Hypothalamus (tissue), 51 donors: ENCODE results near the gene NCK2.
"Not testable (repeated sequence)": the region's sequence is repeated elsewhere in the genome, so short reads cannot be mapped to it uniquely, and the experiment has no call there.

Source experiments
- DNase-seq, 51 donors: peaks; one replicate each; lab custom pipeline; 2025; lab: John Stamatoyannopoulos, UW

The NCK2 gene

DNA sequence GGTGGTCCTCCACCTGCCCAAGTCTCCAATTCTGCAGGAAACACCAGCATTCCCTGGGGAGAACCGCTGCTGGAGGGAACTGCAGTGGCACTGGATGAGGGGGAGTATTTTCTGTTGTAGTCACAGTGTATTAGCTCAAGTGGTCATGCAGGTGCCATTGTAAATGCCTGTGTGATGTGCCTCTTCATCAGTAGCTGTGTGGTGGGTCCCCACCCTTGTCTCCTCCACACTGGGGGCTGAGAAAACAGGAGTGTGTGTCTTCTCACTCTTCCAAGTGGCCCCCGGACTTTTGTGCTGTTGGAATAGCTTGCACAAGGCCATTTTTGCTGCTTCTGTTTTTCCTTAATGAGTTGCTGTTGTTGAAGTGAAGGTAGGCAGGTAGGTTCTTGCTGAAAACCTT lies 8.7 kb downstream of the NCK2 start:
- no peak for DNase-seq

DNA sequence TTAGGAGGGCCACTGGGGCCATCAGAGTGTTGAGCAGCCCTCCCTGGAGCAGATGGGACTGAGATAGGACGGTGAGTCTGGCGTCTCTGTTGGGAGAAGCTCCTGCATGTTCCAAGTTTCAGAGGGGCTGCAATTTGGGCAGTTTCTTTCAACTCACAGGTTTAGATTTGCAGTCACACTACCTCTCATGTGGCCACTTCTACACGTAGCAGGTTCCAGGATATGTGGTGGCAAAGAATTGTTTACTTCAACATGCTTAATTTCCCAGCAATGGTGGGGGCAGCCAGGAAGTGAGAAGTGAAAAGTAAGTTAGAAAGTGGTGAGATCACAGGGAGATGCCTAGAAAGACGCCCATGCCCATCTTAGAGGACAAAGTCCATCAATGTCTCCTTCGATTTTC lies 9.3 kb downstream of the NCK2 start:
- DNase-seq: no peak

DNA sequence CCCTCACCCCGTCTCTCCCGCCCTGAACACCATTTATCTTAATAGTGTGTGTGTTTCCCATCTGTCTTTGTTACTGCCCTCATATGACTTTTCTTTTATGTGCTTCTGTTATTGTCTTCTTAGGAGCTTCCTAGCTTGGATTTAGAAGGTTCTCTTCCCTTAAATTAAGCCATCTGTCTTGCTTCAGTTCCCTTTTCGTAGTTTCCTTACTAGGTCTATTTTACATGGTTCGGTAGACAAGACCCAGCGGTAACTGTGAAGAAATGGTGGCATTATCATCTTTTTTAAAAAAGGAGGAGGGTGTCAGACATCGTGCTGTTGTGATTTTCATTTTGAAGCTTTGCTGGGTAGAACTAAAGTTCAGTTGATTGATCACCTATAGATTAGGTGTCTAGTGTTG lies 10.3 kb downstream of the NCK2 start:
- no peak for DNase-seq

DNA sequence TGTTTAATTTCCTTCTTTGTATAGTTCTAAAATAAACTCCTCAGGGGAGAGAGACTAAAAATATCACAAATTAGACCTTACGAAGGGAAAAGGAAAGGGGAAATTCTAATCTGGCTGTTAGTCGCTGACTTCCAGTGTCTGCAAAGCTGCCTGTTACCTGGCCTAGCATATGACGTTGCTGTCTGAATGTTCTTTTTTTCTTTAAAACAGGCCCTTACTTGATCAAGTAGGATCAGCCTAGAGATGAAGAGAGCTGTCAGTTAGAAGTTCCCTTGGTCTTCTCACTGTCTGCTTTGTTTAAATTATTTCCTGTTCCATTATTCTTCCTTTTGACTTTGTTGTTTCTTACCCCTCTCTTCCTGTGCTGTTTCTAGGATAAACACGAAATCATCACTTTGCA lies 11.2 kb downstream of the NCK2 start:
- no peak for DNase-seq

DNA sequence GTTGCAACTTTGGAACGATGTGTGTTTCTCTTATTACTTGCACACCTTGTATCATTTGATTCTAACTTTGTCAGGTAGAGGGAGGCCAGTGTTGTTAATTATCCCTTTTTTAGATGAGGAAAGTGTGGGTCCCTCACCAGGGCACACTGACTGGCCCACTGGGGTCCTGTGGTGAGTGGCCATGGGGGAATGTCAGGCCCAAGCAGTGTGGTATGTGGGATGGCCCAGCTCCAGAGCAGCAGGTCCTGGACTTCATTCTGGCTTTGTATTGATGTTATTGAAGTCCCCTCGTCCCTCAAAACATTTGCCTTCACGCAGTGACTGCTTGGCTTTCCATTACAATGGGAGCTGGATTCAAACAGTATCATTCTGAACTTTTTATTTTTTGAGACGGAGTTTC lies 11.7 kb downstream of the NCK2 start:
- no peak for DNase-seq

DNA sequence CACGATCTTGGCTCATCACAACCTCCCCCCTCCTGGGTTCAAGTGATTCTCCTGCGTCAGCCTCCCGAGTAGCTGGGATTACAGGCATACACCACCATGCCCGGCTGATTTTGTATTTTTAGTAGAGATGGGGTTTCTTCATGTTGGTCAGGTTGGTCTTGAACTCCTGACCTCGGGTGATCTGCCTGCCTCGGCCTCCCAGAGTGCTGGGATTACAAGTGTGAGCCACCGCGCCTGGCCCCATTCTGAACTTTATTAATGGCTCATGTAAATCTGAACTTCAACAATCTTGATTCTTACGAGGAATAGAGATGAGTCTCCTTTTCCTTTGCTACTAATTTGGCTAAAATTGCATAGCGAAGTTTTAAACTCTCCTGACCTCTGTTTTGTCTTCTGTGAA lies 12.2 kb downstream of the NCK2 start:
- DNase-seq: not testable (repeated sequence)

DNA sequence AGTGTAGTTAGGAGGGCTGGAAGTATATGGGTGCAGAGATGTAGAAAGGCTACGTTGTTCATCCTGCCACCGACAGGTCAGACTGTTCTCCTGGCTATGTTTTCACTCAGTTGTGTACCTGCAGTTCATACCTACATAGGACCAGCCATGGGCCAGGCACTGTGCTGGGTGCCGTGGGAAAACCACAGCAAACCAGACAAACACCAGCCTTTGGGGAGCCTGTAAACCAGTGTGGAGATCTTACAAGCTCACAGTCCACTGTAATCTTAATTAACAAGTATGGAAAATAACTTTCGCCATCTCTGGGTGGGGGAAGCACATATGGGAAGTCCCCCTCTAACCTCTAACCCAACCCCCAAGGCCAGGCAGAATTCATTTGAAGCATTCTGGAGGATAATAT lies 12.7 kb downstream of the NCK2 start:
- DNase-seq: no peak

DNA sequence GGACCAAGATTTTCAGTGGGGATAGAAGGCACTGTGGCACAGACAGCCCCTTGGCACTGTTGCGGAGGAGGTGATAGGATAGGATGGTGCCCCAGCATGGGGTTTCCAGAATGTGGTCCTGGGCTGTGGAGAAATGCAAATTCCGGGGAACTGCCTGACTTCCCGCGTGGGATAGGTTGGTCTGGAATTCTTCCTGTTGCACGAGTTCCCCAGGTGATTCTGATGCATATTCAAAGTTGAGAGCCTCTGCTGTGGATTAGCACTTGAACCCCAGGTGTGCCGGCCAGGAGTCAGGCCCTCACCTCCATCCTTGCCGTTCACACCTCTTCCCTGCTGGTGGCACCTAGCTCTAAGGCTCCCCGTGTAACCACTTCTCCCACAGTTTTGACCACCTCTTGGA lies 15.5 kb downstream of the NCK2 start:
- no peak for DNase-seq

DNA sequence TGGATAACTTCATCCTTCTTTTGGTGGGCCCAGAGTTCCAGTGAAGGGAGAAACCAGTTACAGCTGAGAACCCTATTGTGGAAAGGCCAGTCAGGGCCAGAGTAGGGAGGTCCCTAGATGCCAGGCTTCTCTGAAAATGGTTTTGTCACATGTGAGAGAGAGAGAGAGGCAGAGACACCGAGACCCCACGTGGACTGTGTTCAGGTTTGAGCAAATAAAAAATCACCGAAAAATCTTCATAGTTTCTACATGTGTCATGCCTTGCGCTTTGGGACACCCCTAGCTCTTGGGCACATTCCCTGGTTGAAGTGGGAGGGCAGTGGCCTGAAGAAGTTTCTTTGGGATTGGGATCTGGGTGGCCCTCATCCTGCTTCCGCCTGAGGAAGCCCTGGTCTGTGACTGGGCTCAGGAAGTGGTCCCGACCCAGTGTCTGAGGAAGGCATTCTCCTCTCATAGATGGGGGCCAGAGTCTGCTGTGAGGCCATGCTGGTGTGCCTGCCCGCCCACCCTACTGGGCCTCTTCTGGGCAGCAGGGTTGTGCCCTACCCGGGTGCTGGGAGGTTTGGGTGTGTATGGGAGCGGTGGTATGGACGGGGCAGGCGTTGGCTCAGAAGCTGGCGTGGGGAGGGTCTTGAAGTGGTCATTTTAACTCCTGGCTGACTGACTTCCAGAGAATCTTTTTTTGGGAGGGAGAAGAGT lies 16.1 kb downstream of the NCK2 start:
- DNase-seq: no peak

DNA sequence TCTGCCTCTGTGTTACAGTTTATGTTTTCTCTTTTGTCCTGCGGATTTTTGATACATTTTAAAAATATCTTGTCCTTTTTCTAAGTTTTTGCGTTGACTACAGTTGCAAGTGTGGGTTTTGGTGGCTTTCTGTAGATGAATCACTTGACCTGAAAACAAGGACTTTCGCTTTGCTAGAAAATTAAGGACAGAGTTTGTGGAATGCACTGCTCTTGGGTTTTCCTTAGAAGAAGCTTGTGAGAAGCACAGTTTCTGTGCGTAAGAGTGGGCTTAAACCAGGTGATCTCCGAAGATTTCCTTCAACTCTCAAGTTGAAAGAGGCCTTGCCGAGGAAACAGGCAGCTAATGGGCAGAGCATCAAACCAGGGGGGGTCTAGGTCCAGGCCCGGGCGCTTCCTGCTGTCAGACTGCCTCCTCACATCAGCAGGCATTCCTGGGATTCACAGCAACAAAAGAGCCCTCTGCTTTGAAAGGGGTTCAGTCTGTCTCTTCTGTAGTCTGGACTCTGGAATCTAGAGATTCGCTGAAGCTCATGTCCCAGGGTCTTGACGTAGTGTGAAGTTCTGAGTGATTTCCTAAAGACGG lies 17.3 kb downstream of the NCK2 start:
- no peak for DNase-seq

DNA sequence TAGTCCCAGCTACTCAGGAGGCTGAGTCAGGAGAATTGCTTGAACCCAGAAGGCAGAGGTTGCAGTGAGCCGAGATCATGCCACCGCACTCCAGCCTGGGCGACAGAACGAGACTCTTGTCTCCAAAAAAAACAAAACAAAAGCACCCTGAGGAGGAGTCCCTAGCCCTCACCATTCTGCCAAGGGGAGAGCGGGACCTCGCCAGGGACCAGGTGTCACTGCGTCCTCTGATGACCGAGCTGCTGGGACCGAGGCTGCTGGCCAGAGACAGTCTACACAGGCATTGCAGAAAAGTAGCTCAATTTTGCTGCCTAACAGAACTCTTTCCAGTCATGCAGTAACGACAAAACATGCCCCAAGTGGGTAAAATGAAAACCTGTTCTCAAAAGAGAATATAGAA lies 18.4 kb downstream of the NCK2 start:
- DNase-seq: no peak

DNA sequence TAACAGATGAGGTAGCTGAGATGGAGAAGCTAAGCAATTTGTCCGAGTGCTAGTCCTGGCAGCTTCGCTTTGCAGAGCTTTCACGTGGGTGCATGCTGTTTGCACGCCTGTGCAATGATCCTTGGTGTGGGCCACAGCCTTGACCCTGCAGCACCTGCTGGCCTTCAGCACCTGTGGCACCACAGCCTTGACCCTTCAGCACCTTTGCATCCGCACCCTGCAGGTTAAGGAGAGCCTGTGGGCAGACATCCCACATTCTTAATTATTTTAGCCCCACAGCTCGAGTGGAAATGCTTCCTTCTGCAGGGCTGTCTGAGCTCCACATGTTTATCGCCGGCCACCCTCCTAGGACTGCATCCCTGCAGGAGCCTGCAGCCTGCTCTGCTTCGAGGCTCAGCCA lies 19.3 kb downstream of the NCK2 start:
- no peak for DNase-seq

DNA sequence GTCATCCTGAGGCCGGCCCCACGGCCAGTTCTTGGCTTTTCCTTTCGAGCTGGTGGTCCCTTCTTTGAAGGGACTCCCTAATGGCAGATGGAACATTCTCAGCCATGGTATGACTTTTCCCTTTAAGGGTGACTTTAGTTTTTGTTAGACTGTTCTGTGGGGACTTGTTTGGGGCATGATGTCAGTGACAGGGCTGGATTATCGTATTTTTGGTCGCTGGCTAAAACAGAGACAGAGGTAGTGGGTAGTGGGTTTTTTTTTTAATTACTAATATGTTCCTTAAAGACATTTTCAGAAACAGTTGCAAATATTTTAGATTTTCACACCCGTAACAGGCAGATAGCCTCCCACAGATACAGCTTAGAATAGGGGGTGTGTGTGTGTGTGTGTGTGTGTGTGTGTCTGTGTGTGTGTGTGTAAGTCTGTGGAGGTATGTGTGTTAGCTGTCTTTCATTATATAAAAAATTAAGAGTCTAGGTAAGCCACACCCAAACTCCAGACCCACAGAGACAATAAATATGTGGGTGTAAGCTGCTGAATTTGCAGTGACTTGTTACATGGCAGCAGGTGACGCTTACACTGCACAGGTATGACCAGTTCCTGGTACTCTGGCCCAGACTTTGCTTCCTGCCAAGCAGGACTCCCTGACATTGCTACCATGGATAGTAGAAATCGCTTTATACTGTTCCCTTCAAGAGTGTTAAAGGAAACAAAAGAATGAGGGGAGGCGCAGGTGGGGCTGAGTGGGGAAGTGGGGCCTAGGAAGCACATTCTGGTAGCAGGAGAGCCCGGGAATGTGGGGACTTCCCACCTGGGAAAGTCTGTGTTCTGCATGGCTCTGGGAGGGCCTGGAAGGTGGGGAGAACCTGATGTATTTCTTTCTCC lies 20.9 kb downstream of the NCK2 start:
- DNase-seq: no peak

DNA sequence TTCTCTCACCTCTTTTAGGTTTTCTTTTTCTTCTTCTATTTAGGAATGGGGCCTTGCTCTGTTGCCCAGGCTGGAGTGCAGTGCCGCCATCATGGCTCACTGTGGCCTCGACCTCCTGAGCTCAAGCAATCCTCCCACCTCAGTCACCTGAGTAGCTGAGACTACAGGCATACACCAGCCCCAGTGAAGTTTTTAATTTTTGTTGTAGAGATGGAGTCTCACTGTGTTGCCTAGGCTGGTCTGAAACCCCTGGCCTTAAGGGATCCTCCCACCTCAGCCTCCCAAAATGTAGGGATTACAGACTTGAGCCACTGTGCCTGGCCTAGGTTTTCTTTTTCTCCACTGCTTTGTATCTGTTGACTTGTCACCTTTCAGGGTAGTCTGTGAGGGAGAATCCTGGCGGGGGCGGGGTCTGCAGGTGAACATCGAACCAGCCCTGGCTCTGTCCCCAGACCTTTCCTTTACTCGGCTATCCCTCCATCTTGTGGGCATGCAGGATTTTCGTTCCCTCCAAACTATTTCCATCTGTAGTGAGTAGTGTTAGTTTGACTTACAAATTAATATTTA lies 21.7 kb downstream of the NCK2 start:
- no peak for DNase-seq

DNA sequence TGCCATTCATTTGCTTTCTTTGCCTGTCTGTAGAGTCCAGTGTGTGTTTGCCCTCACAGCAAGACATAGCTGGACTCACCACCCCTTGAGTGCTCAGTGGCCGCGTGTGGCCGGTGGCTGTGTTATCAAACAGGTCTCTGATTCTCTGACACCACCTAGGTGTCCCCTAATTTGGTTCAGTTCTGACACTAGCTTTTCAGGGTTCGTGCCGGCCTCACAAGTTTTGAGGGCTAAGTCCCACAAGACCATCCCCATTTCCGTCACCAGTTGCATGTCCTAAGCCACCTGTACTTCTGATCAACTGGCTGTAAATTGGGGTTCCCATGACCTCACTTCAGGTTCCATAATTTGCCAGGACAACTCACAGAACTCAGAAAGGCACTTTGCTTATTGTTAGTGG lies 23.5 kb downstream of the NCK2 start:
- no peak for DNase-seq

DNA sequence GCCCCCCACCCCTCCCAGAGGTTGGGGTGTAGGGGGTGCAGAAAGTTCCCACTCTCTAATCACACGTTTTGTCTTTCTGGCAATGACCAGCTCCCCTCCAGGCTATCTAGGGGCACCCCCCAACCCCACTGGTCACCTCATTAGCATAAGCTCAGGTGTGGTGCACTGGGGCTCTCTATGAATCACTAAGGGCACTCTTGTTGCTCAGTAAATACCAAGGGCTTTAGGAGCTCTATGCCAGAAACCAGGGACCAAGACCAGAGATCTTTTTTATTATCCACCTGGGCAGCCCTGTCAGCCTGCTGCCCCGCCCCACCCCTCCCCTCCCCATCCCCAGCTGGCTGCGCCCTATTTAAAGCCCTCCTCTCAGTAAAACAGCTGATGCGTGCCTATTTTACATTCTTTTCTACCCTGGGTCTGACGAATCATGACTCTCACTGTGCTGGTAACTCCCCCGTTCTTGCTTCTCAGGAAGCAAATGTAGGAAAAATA lies 24.3 kb downstream of the NCK2 start:
- no peak for DNase-seq

DNA sequence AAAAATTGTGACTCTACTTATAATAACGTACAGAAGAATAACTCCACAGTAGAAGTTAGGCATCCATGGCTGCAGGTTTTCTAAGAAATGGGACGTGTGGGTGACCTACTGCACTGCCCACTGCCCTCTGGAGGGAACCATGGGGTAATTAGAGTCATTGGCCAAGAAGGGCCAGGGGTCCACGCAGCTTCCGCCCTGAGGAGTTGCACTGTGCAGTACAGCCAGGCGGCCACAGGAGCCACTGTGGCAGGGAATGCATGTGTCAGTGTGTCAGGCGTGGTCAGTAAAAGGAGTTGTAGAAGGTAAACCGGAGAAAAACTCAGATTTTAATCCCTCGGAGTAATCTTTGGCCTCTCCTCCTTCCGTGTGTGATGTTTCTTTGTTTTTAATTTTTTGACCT lies 24.8 kb downstream of the NCK2 start:
- no peak for DNase-seq

DNA sequence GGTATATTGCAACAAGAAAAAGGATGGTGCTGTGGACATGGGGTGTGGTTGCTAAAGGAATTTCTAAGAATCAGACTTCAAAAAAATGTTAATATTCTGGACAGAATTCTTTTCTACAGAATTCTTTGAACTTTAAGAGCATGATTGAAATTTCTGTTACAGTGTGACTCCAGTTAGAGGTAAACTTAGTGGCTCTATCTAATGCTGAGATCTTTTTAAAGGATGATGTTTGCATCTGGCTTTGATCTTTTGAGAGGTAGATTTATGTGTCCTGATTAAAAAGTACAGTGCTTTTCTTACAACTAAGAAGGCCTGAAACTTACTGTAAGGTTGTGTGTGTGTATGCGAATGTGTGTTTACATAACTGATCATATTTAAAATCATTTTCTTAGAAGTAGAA lies 25.4 kb downstream of the NCK2 start:
- DNase-seq: no peak

DNA sequence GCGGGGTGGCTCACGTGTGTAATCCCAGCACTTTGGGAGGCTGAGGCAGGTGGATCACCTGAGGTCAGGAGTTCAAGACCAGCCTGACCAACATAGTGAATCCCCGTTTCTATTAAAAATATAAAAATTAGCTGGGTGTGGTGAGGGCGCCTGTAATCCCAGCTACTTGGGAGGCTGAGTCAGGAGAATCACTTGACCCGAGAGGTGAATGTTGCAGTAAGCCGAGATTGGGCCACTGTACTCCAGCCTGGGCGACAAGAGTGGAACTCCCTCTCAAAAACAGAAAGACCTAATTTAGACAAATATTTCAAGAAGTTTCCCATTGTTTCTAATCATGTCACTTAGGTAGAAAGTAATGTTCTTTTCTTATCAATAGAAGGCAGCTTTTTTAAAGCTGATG lies 26.6 kb downstream of the NCK2 start:
- DNase-seq: not testable (repeated sequence)

DNA sequence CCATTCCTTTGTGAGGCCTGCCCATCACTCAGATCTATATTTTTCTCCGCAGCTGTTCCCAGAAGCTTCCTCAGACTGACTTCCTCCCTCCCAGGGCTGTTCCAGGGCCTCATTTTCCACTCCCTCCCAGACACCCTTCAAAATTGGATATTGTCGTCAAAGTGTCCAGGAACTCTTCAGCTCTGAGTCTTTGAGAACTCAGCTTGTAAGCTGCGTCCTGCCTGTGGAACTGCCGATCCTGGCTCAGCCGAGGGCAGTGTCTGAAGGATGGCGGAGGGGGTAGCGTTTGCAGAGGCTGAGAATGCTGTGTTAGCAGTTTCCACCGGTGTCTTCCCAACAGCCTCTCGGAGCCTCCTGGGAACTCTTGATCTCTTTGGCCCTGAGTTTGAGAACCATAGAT lies 27.1 kb downstream of the NCK2 start:
- peak in 2 of 51 donors; percentile 7 to 22 for DNase-seq

DNA sequence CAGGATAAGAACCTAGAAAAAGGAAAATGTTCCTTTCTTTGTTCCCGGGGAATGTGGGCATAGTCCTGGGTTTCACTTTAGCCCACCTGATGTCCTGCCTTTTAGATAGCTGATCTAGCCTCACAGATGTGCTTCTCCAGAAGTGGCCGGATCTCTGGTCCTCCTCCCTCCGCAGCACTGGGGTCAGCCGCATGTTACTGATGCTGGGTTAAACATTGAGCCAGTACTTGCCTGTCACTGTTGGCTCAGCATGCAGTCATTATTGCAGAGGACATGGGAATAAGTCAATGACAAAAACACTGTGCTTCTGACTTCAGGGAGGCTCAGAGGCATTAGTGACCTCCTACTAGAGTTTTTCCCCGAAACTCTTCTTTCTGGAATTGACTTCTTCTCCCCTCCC lies 27.6 kb downstream of the NCK2 start:
- no peak for DNase-seq
